Measurements from ENCODE around the gene TET2.

The TET2 gene

DNA sequence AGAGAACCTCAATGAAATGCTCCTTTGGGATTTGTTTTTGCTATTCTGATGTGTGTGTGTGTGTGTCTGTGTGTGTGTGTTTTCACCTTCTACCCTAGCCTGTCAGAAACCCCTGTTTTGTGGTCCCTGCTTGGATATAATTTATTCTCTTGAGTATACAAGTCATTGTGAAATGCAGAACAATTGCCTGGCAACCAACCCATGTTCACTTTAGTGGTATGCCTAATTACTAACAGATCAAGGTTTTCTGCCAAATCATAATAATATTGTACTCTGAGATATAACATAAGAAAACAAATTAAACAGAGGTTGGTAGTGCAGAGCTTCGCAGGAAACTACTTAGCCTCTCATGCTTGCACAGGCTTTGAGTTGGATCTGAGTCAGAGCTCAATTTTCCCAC, 7.0 kb upstream of the TET2 start:
- FAIRE-seq: no peak

GRCh38 chr4:105140684-105141490, 5.8 kb upstream of the TET2 start:
- FAIRE-seq (peak; percentile 94), DNase-seq (ENCODE audit: insufficient read length, low spot score) (no peak)

More for the DNA sequence above, 7.0 kb upstream of the TET2 start:
- DNase-seq (ENCODE audit: insufficient read length, low spot score): no peak

- DNase-seq (ENCODE audit: insufficient read length, low spot score): no peak
Measured at GRCh38 chr4:105145156-105145902, 1.3 kb upstream of the TET2 start.

DNA sequence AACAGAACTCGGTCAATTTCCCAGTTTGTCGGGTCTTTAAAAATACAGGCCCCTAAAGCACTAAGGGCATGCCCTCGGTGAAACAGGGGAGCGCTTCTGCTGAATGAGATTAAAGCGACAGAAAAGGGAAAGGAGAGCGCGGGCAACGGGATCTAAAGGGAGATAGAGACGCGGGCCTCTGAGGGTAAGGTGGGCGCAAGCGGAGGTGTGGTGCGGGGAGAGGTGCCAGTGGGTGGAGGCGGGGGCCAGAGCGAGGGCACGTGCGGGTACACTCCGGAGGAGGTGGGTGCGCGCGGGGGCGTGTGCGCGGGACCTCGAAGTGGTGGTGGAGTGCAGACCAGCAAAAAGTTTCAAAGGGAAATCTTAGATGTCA, 787 bp upstream of the TET2 start:
- DNase-seq (ENCODE audit: insufficient read length, low spot score) (no peak), FAIRE-seq (no peak)

More at GRCh38 chr4:105145156-105145902, 1.3 kb upstream of the TET2 start:
- peak; percentile 90 for FAIRE-seq

GRCh38 chr4:105147016-105147552, 408 bp downstream of the TET2 start:
- no peak for FAIRE-seq

GRCh38 chr4:105147553-105148161, 981 bp downstream of the TET2 start:
- FAIRE-seq (no peak), DNase-seq (ENCODE audit: insufficient read length, low spot score) (no peak)

More at GRCh38 chr4:105147016-105147552, 408 bp downstream of the TET2 start:
- no peak for DNase-seq (ENCODE audit: insufficient read length, low spot score)

DNA sequence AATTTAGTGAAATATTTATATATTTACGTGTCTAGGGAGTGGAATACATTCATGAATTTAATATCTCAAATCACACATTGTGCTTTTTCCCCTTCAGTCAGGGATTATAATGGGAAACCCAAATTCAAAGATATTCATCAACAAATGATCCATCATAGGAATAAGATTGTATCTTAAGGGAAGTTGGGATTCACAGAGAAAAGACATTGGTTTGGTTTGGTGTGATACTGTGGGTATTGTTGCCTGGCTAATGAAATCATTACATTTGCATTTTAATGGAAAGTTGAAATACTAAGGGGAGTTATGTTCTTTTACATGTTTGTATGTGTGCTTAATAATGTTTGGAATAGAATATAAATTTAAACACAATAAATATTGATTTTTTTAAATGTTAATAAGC, 1.7 kb downstream of the TET2 start:
- FAIRE-seq (no peak), DNase-seq (ENCODE audit: insufficient read length, low spot score) (no peak)

- FAIRE-seq (no peak), DNase-seq (ENCODE audit: insufficient read length, low spot score) (no peak)
Measured at GRCh38 chr4:105148776-105149175, 2.1 kb downstream of the TET2 start.

DNA sequence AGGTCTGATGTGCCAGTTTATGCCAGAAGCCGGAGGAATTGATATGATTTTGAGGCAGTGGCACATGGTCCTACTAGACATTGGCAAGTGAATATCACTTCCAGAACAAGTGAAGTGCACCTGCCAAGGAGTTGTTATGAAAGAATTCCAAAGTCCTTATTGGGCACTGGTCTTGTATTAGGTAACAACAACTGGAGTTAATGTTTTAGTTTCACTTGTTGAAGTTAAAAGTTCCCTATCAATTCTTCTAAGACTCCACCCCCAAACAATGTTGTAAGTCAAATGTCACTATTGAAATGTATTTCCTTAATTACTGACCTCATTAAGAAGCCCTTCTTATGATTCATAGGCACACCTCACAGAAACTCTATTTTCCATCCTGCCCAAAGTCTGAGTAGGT, 3.1 kb downstream of the TET2 start:
- DNase-seq (ENCODE audit: insufficient read length, low spot score): no peak
- no peak for FAIRE-seq

DNA sequence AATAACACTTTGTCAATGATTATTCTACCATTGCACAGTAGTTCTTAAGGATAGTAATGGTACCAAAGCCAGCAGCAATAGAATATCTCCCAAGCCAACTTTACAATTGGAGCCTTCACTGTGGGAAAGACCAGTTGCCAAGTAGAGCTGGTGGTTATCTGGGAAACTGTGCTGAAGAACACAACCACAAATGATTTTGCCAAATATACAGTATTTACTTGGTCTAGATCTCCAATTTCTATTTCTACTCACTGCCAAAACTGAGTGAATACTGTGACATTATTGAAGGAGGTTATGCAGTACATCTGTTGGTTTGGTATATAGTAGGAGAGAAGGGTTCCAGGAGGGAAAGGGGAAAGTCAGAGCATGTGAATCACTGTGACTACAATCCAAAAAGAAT, 3.8 kb downstream of the TET2 start:
- DNase-seq (ENCODE audit: insufficient read length, low spot score) (no peak), FAIRE-seq (peak; percentile 31)

DNA sequence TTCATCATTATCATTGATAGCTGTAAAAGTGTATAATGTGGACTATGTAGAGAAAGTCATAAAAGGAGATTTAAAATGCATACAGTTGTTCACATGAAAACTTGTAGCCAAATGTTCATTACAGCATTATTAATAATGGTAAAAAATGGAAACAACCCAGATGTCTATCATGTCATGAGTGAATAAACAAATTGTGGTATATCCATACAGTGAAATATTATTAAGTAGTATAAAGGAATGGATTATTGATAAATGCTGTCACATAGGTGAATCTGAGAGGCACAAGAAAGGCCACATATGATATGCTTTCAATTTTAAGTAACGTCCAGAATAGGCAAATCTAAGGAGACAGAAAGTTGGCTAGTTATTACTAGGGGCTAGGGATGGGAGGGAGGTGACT, 7.1 kb downstream of the TET2 start:
- no peak for FAIRE-seq
- no peak for DNase-seq (ENCODE audit: insufficient read length, low spot score)

DNA sequence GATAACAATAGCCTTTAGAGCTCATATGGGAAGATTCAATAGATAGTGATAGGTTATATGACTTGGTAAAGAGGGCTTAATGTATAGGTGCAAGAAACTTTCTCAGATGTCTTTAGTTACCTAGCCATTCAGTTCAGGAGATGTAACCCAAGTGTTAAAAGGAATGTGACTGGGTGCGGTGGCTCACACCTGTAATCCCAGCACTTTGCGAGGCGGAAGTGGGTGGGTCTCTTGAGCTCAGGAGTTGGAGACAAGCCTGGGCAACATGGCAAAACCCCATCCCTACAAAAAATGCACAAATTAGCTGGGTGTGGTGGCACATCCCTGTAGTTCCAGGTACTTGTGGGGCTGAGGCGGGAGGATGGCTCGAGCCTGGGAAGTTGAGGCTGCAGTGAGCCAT, 7.9 kb downstream of the TET2 start:
- FAIRE-seq (no peak), DNase-seq (ENCODE audit: insufficient read length, low spot score) (no peak)

GRCh38 chr4:105155426-105155825, 8.8 kb downstream of the TET2 start:
- no peak for FAIRE-seq

DNA sequence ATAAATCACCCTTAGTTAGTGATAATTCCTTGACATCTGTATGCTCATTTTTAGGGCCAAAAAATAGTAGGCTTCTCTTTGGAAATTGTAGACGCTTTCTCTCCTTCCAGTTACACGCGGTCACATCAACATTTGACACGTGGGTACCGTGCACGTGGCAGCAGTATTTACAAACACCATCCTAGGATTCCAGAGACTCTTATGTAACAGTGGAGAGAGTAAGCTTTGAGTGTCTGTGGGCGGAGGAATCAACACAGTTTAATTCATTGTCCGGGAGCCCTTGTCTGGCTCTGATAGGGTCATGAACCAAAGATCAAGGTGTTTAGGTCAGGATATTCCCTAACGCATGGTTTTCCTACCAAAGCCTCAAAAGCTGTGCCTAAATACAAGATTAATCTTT, 12.2 kb downstream of the TET2 start:
- FAIRE-seq: no peak
- DNase-seq (ENCODE audit: insufficient read length, low spot score): no peak

More at GRCh38 chr4:105155426-105155825, 8.8 kb downstream of the TET2 start:
- no peak for DNase-seq (ENCODE audit: insufficient read length, low spot score)

DNA sequence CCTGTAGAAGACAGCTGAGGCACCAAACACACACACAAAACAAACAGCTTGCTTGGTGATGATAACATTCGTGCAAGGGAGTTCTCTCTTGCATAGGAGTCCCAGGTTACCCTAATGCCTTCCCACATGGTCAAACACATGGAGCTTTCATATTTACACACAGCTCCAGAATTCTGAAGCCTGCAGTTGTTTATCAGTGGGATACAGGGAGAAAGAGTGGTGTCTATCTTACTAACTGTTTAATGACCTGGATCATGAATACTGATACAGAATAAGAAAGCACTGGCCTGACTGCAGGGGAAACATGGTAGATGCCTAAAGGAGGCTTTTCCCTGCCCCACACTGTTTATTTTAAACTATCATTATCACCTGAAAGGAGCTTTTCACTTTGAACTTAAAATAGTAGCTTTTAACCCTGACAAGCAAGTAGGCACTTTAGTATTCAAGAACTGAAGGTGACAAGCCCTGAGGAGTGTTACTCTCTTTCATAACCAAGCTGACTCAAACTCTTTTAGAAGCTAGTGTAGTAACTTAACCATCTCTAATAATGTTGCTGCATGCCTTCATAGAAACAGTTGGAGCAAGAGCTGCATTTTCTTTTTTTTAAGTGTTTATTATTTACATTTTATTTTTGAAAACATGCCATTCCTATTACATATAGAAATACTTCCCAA, 15.6 kb downstream of the TET2 start:
- FAIRE-seq (peak; percentile 21), DNase-seq (ENCODE audit: insufficient read length, low spot score) (no peak)

DNA sequence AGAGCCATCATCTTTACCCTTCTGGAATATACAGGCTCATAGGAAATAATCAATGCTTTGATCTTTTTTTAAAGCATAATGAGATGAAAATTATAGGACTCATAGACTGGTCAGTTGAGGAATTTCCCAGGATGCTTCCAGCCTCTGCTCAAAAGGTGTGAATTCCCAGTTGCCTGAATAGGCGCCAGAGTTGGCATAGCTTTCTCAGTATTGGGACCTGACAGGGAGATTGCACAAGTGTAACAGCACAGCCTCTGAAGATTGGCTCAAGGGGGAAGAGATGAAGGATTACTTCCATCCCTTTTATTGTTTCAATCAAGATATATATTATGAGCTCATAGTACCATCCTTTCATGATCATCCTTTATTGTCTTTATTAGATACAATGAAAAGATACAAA, 17.9 kb downstream of the TET2 start:
- DNase-seq (ENCODE audit: insufficient read length, low spot score): no peak
- FAIRE-seq: no peak

DNA sequence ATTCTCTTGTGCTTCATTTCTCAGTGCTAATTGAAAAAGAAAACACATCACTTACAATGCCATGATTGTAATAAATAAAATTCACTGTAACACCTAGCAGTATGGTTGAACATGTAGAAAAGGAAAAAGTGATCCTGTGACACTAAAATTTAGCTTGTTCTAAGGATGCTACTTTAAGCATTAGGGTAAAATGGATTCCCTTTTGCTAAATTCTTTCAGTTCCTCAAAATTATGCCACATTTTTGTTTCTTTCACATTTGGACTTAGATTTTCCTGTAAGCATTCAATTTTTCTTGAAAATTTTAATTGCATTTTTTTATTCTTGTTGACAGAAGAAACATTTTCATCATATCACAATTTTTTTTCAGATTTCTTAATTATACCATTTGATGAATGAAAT, 19.4 kb downstream of the TET2 start:
- no peak for DNase-seq (ENCODE audit: insufficient read length, low spot score)
- peak; percentile 42 for FAIRE-seq

GRCh38 chr4:105170711-105171110, 24.0 kb downstream of the TET2 start:
- FAIRE-seq (no peak), DNase-seq (ENCODE audit: insufficient read length, low spot score) (no peak)

- DNase-seq (ENCODE audit: insufficient read length, low spot score) (no peak), FAIRE-seq (no peak)
Measured at GRCh38 chr4:105171912-105172311, 25.2 kb downstream of the TET2 start.

GRCh38 chr4:105174098-105174497, 27.4 kb downstream of the TET2 start:
- FAIRE-seq (peak; percentile 44), DNase-seq (ENCODE audit: insufficient read length, low spot score) (no peak)

All from GM19239 (cell line).